Stimulated activated naive CD4-positive, alpha-beta T cell (primary cell): ENCODE results near the gene PLBD1.

Source experiments
- DNase-seq, 6 experiments: peaks; one replicate each; lab custom pipeline; 2025; lab: John Stamatoyannopoulos, UW

PLBD1 gene

GRCh38 chr12:14567351-14568162, at the start of gene PLBD1:
PLBD1 (minus strand) TSS chr12:14567883; CDS start chr12:14567696, 187 bp downstream.
- no peak for DNase-seq

DNA sequence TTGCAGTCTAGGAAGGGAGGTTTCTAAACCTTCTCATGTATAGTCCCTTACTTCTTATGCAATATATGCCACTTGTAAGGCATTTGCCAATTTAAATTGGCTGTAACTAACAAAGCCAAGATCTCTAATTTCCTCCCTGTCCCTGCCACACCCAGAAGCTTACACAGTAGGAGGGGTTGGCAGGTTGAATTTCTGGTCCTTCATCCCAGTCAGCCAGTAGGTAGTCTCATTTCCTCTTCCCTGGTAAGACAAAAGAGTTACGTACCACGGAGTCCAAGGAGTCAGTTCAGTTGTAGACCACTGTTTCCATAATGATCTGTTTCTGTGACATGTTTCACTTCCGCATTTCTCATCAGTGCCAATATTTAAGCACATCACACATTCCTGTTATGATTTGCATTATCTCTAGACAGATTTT, 47.0 kb upstream of the PLBD1 start:
- no peak for DNase-seq

GRCh38 chr12:14613718-14614117, 46.0 kb upstream of the PLBD1 start:
- no peak for DNase-seq

- no peak for DNase-seq
Measured at GRCh38 chr12:14612898-14613445, 45.3 kb upstream of the PLBD1 start.

DNA sequence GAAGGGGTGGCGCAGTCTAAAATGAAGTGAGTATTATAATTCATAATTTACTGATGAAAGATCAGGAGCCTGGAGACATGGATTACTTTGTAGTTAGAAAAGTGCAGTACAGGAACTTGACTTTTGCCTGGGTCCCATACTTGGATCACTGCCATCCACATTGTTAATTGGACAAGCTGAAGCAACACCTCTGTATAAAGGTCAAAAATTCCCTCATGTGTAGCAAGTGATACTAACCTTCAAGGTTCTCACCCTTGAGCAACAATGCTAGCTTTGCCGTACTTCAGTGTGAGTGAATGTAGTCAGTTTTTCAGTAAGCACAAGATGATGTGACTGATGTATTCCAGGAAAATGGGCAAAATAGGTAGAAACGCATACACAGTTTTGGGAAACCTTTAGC, 44.6 kb upstream of the PLBD1 start:
- no peak for DNase-seq

- DNase-seq = no peak
Measured at GRCh38 chr12:14611640-14612203, 44.0 kb upstream of the PLBD1 start.

DNA sequence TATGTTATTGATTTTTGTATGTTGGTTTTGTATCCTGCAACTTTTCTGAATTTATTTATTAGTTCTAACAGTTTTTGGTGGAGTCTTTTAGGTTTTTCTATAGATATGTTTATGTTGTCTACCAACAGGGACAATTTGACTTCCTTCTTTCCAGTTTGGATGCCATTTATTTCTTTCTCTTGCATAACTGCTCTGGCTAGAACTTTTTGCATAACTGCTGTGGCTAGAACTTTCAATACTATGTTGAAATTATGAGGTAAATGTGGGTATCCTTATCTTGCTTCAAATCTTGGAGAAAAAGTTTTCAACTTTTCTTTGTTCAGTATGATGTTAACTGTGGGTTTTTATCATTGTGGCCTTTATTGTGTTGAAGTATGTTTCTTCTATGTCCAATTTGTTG, 39.9 kb upstream of the PLBD1 start:
- no peak for DNase-seq

GRCh38 chr12:14605401-14605989, 37.8 kb upstream of the PLBD1 start:
- DNase-seq = no peak

DNA sequence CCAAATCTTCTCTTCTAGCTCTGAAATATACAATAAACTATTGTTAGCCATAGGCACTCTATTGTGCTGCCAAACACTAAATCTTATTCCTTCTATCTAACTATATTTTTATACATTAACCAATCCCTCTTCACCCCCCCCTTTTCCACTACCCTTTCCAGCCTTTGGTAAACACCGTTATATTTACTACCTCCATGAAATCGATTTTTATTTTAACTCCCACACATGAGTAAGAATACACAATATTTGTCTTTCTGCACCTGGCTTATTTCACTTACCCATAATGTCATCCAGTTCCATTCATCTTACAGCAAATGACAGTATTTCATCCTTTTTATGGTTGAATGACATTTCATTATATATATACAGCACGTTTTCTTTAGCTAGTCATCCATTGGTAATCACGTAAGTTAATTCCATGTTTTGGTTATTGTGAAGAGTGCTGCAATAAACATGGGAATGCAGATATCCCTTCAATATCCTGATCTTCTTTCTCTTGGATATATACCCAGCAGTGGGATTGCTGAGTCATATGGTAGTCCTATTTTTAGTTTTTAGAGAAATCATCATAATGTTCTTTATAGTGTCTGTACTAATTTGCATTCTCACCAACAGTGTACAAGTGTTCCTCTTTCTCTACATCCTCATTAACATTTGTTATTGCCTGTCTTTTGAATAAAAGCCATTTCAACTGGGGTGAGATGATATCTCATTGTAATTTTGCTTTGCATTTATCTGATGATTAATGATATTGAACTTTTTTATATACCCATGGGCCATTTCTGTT, 34.2 kb upstream of the PLBD1 start:
- DNase-seq = no peak

DNA sequence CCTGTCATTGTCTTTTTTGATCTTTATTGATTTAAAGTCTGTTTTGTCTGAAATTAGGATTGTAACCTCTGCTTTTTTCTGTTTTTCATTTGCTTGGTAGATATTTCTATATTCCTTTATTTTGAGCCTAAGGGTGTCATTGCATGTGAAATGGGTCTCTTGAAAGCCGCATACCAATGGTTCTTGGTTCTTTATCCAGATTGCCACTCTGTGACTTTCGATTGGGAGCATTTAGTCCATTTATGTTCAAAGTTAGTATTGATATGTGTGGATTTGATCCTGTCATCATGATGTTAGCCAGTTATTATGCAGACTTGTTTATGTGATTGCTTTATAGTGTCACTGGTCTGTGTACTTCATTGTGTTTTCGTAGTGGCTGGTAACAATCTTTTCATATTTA, 29.8 kb upstream of the PLBD1 start:
- no peak for DNase-seq

GRCh38 chr12:14591719-14592118, 24.0 kb upstream of the PLBD1 start:
- DNase-seq = no peak

DNA sequence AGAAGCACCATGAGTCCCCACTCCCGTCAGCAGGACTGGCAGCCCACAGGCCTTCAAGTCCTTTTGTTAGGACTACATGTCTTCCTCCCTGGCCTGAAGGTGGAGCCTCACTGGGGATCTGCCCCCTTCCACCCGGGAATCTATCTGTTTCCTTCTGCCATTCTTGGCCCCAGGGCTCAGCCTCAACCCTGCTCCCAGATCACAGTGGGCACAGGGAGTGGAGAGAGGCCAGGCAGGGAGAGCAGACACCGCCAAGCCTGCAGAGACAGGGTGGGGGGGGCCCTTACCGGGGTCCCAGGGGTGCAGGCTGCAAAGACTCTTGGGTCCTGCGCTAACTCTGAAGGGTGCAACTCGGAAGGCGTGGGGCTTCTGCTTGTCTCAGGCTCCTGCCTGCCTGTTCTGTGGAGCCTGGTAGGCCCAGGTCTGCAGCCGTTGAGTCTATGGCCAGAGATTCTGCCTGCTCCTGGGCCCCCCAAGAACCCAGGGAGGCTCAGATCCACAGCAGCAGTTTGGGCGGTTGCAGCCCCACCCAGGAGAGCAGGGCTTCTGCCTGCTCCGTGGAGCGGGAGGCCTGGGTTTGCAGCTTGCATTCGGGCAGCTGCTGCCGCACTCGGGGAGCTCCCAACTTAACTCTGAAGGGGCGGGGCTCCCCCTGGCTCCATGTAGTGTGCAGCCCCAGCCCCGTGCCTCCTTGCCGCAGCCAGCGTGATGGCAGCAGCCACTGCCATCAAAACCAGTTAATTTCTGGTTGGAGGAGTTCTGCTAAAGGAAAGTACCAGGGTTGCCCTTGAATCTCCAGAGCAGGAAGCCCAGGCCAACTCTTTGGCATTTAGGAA, 21.7 kb upstream of the PLBD1 start:
- DNase-seq = no peak

- no peak for DNase-seq
Measured at GRCh38 chr12:14588571-14588970, 20.9 kb upstream of the PLBD1 start.

- DNase-seq = no peak
Measured at GRCh38 chr12:14578646-14579045, 11.0 kb upstream of the PLBD1 start.

DNA sequence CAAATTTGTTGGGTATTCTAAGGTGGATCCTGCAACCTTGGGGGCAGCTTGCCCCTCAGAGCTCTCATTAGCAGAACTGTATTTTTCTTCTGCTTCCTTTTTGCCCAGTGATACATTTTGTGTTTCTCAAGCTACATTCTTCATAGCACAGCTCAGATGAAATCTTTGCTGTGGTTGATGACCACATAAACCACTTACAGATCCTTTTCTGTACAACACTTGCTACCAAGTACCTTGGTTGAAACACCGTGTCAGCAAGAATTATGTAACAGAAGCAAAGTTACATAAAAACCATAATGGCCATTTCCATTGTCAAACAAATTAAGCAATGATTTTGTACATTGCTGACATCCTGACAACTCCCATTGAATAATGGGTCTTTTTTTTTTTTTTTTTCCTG, 9.7 kb upstream of the PLBD1 start:
- DNase-seq = peak in 2 of 6 experiments; percentile 15 to 34

DNA sequence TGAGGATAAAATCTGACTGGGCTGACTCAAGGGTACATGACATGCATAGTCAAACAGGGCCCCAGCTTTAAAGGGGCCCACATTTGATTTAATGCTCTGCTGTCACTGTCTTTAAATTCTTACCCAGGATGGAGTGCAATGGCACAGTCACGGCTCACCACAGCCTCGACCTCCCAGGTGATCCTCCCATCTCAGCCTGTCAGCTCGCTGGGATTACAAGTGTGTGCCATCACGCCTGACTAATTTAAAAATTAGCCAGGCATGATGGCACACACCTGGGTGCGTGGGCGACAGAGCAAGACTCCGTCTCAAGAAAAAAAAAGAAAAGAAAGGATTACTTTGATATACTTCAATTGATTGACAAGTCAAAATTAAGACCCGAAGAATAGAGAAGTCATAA, 9.2 kb upstream of the PLBD1 start:
- peak in 1 of 6 experiments; percentile 20 for DNase-seq

DNA sequence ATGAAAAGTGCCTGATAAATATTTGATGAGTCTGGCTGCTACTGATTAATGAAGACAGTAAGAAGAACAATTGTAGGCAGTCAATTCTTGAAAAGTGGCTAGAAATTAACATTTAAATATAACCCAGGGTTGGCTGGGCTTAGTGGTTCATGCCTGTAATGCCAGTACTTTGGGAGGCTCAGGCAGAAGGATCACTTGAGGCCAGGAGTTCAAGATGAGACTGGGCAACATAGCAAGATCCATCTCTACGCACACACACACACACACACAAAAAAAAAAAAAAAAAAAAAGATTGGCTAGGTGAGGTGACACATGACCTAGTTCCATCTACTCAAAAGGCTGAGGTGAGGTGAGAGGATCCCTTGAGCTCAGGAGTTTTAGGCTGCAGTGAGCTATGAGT, 7.9 kb upstream of the PLBD1 start:
- DNase-seq = no peak

- no peak for DNase-seq
Measured at GRCh38 chr12:14573118-14573517, 5.4 kb upstream of the PLBD1 start.

GRCh38 chr12:14572401-14572800, 4.7 kb upstream of the PLBD1 start:
- DNase-seq = no peak

DNA sequence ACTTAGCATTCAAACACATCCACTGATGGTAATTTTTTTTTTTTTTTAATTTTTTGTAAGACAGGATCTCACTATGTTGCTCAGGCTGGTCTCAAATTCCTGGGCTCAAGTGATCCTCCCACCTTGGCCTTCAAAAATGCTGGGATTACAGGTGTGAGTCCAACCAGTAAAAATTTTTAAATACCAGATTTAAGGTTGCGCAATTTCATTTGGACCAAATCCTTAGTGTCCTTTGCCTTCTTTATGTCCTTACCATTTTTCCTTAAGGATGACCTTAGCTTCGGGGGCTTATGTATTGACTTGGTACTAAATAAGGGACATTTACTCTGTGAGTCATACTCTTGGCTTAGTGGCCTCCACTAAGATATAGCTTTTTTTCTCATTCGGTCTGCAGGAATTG, 4.1 kb upstream of the PLBD1 start:
- no peak for DNase-seq

DNA sequence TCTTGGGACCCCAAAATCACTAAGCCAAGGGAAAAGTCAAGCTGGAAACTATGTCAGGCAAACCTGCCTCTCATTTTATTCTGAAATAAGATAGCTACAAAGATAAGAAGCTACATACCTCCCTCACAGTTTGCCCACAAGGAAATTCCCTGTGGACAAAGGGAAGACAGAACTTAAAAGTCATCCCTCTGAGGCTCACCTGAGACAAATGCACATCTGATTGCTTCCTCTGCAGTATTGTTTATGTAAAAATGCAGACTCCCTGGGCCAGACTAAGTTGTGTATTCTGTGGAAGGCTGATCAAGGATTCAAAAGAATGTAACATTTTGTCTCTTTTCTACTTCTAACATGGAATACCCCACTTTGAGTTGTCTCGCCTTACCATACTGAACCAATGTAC, 2.5 kb upstream of the PLBD1 start:
- DNase-seq = no peak
